H9 (cell line): ENCODE results near the gene TTC31. TPM values are rescaled to one million over a fixed set of nuclear protein-coding genes. Genes with fewer than 3 reads are reported as not detected.

Source experiments
- DNase-seq: peaks from one replicate; pipeline ENCODE4 v3.0.0-alpha.2; 2017
- H2AFZ ChIP-seq: one replicate; pipeline ENCODE4 v1.6.1; 2013; ENCODE audit warnings: mild to moderate bottlenecking, low read length, control low read depth, moderate library complexity
- H2AK5ac ChIP-seq: 2 replicates; pipeline ENCODE4 v1.6.1; 2013; ENCODE audit warnings: low read length, control low read depth, mixed read lengths; ENCODE audit not compliant: insufficient read length
- H2BK120ac ChIP-seq: one replicate; pipeline ENCODE4 v1.6.1; 2013; ENCODE audit warnings: low read depth, mild to moderate bottlenecking, low read length, control low read depth, inconsistent platforms; ENCODE audit not compliant: poor library complexity, severe bottlenecking
- H2BK12ac ChIP-seq: 2 replicates; pipeline ENCODE4 v1.6.1; 2013; ENCODE audit warnings: low read length, control low read depth, mixed read lengths, low read depth; ENCODE audit not compliant: insufficient read length
- H2BK15ac ChIP-seq: 2 replicates; pipeline ENCODE4 v1.6.1; 2013; ENCODE audit warnings: low read depth, low read length, control low read depth
- H2BK20ac ChIP-seq: one replicate; pipeline ENCODE4 v1.6.1; 2013; ENCODE audit warnings: low read depth, mild to moderate bottlenecking, low read length, control low read depth, inconsistent platforms; ENCODE audit not compliant: poor library complexity, severe bottlenecking
- H2BK5ac ChIP-seq: 2 replicates; pipeline ENCODE4 v1.6.1; 2013; ENCODE audit warnings: low read length, control low read depth, mixed read lengths; ENCODE audit not compliant: insufficient read length
- H3K14ac ChIP-seq: 2 replicates; pipeline ENCODE4 v1.6.1; 2013; ENCODE audit warnings: low read length, control low read depth; ENCODE audit not compliant: insufficient read depth
- H3K18ac ChIP-seq: 2 replicates; pipeline ENCODE4 v1.6.1; 2013; ENCODE audit warnings: low read depth, mild to moderate bottlenecking, mixed read lengths, low read length, control low read depth; ENCODE audit not compliant: insufficient read length
- H3K23ac ChIP-seq: 2 replicates; pipeline ENCODE4 v1.6.1; 2013; ENCODE audit warnings: low read length, control low read depth, mixed read lengths, low read depth; ENCODE audit not compliant: insufficient read length
- H3K23me2 ChIP-seq: 2 replicates; pipeline ENCODE4 v1.6.1; 2013; ENCODE audit warnings: low read depth, mild to moderate bottlenecking, mixed read lengths, low read length, control low read depth; ENCODE audit not compliant: insufficient read length, poor library complexity, severe bottlenecking
- H3K27ac ChIP-seq: 2 replicates; pipeline ENCODE4 v1.5.1; 2013; ENCODE audit warnings: low read length, control low read depth, mixed read lengths, low read depth; ENCODE audit not compliant: insufficient read length
- H3K27me3 ChIP-seq: 2 replicates; pipeline ENCODE4 v1.6.1; 2013; ENCODE audit warnings: low read length, control low read depth, inconsistent platforms; ENCODE audit not compliant: insufficient read depth
- H3K4ac ChIP-seq: 2 replicates; pipeline ENCODE4 v1.6.1; 2013; ENCODE audit warnings: low read depth, mild to moderate bottlenecking, control low read depth, inconsistent platforms, low read length, moderate library complexity
- H3K4me1 ChIP-seq: 2 replicates; pipeline ENCODE4 v1.6.1; 2013; ENCODE audit warnings: low read length, control low read depth, inconsistent platforms; ENCODE audit not compliant: insufficient read depth
- H3K4me2 ChIP-seq: 2 replicates; pipeline ENCODE4 v1.6.1; 2013; ENCODE audit warnings: low read length, control low read depth, mixed read lengths; ENCODE audit not compliant: insufficient read length, insufficient read depth
- H3K56ac ChIP-seq: 2 replicates; pipeline ENCODE4 v1.6.1; 2013; ENCODE audit warnings: low read depth, mild to moderate bottlenecking, mixed read lengths, low read length, control low read depth; ENCODE audit not compliant: insufficient read length
- H3K79me1 ChIP-seq: 2 replicates; pipeline ENCODE4 v1.6.1; 2013; ENCODE audit warnings: low read depth, mild to moderate bottlenecking, moderate library complexity, low read length, control low read depth, inconsistent platforms; ENCODE audit not compliant: insufficient read depth, poor library complexity, severe bottlenecking
- H3K79me2 ChIP-seq: 2 replicates; pipeline ENCODE4 v1.6.1; 2013; ENCODE audit warnings: low read length, control low read depth, inconsistent platforms; ENCODE audit not compliant: insufficient read depth
- H3K9ac ChIP-seq: 2 replicates; pipeline ENCODE4 v1.6.1; 2013; ENCODE audit warnings: low read length, control low read depth, mixed read lengths; ENCODE audit not compliant: insufficient read length; ENCODE audit errors: extremely low read depth
- H3K9me3 ChIP-seq: one replicate; pipeline ENCODE4 v1.6.1; 2013; ENCODE audit warnings: low read depth, low read length, inconsistent platforms; ENCODE audit not compliant: control insufficient read depth
- H3T11ph ChIP-seq: one replicate; pipeline ENCODE4 v1.6.1; 2013; ENCODE audit warnings: mild to moderate bottlenecking, low read length, control low read depth, inconsistent platforms
- H4K20me1 ChIP-seq: one replicate; pipeline ENCODE4 v1.6.1; 2013; ENCODE audit not compliant: control insufficient read depth, insufficient read length, insufficient read depth
- H4K5ac ChIP-seq: 2 replicates; pipeline ENCODE4 v1.6.1; 2013; ENCODE audit warnings: low read depth, mild to moderate bottlenecking, mixed read lengths, low read length, control low read depth; ENCODE audit not compliant: insufficient read length
- H4K8ac ChIP-seq: replicated peaks from 2 replicates; pipeline ENCODE4 v1.6.1; 2013; ENCODE audit warnings: low read length, control low read depth, mixed read lengths, low read depth; ENCODE audit not compliant: insufficient read length
- H4K91ac ChIP-seq: 2 replicates; pipeline ENCODE4 v1.6.1; 2013; ENCODE audit warnings: low read depth, mild to moderate bottlenecking, moderate library complexity, mixed read lengths, low read length, control low read depth; ENCODE audit not compliant: insufficient read length
- H3K27ac Mint-ChIP-seq, 3 experiments: 2 replicates in 2 of 3; 3 replicates in 1 of 3; pipeline ENCODE4 v1.8.0; 2020 to 2021; ENCODE audit warnings: mixed read lengths in 3 of 3, mild to moderate bottlenecking in 1 of 3, moderate library complexity in 1 of 3
- H3K27me3 Mint-ChIP-seq: 2 replicates; pipeline ENCODE4 v1.8.0; 2021; ENCODE audit warnings: low read depth, mild to moderate bottlenecking, moderate library complexity, mixed read lengths
- H3K36me3 Mint-ChIP-seq, 3 experiments: 2 replicates in 2 of 3; 3 replicates in 1 of 3; pipeline ENCODE4 v1.8.0; 2020 to 2021; ENCODE audit warnings: low read depth in 3 of 3, mixed read lengths in 3 of 3; ENCODE audit not compliant: insufficient read depth in 1 of 3
- H3K4me1 Mint-ChIP-seq, 2 experiments: 2 replicates each; pipeline ENCODE4 v1.8.0; 2020; ENCODE audit warnings: mixed read lengths in 2 of 2
- H3K4me3 Mint-ChIP-seq, 2 experiments: 2 replicates in 1 of 2; 3 replicates in 1 of 2; pipeline ENCODE4 v1.8.0; 2020 to 2021; ENCODE audit warnings: mild to moderate bottlenecking in 2 of 2, mixed read lengths in 2 of 2, moderate library complexity in 1 of 2
- H3K9me3 Mint-ChIP-seq, 2 experiments: 2 replicates in 1 of 2; 3 replicates in 1 of 2; pipeline ENCODE4 v1.8.0; 2020; ENCODE audit warnings: mild to moderate bottlenecking in 2 of 2, mixed read lengths in 2 of 2, moderate library complexity in 1 of 2
- CTCF ChIP-seq: fragments of 200-600 bp; sonication (generic); conservative IDR thresholded peaks from 3 replicates; pipeline ENCODE4 v1.8.0; 2021; ENCODE audit warnings: antibody characterized with exemption, mild to moderate bottlenecking
- WGBS: extraction: QIAGEN DNeasy Blood & Tissue Kit; methylation state at CpG from one replicate; pipeline ENCODE4 v1.1.7; 2013; ENCODE audit warnings: missing lambda C conversion rate, low lambda C conversion rate, mixed read lengths; ENCODE audit not compliant: insufficient read length; ENCODE audit errors: extremely low coverage; 5-methylcytosine and 5-hydroxymethylcytosine counted together
- total RNA-seq: library from RNA; stranded (reverse); gene quantifications from 2 replicates; pipeline ENCODE4 v1.2.1, GENCODE V29; 2021

Gene TTC31
- total RNA-seq, 1 experiment from 2014 or later, result 33.3 TPM

- no CpG with 5 or more reads among the region's 75 CpGs for WGBS
- H2BK15ac ChIP-seq, result no peak within 1 kb of the TSS
- H3K27ac Mint-ChIP-seq, result peak within 1 kb of the TSS; percentile 98 to 99 (median 99)
- no peaks in the 10 kb centered on the region for H3K9me3 ChIP-seq
- peak within 1 kb of the TSS; percentile 80 for H3K4me2 ChIP-seq
- DNase-seq, result peak; percentile 87
- H2BK20ac ChIP-seq, result no peak within 1 kb of the TSS
- peaks cover 30 to 33% of the 10 kb centered on the region in 2 experiments for H3K4me1 Mint-ChIP-seq
- H4K5ac ChIP-seq, result no peak within 1 kb of the TSS
- peaks cover 7% of the 10 kb centered on the region for H3K79me1 ChIP-seq
- H3K27me3 Mint-ChIP-seq, result peaks cover 20% of the 10 kb centered on the region
- H2BK120ac ChIP-seq, result no peak within 1 kb of the TSS
- H2AFZ ChIP-seq, result peak within 1 kb of the TSS; percentile 48
- H4K8ac ChIP-seq, result no peak within 1 kb of the TSS
- H3K56ac ChIP-seq, result no peak within 1 kb of the TSS
- no peak within 1 kb of the TSS for H4K91ac ChIP-seq
- no peak within 1 kb of the TSS for H2BK12ac ChIP-seq
- H3K36me3 Mint-ChIP-seq, result peaks cover 4 to 18% (median 15%) of the 10 kb centered on the region in 3 experiments
- no peaks in the 10 kb centered on the region for H3K27me3 ChIP-seq
- H3K4me3 Mint-ChIP-seq, result peak within 1 kb of the TSS; percentile 95 to 99
- H3K4me1 ChIP-seq, result peaks cover 3% of the 10 kb centered on the region; the same call in 1 of the 2 replicates
- H2BK5ac ChIP-seq, result no peak within 1 kb of the TSS
- H3K4ac ChIP-seq, result no peak within 1 kb of the TSS
- peak within 1 kb of the TSS; percentile 78 for H3K18ac ChIP-seq
- peaks cover 18% of the 10 kb centered on the region; the same call in 1 of the 2 replicates for H3K79me2 ChIP-seq
- peak within 1 kb of the TSS; percentile 85 for H3K14ac ChIP-seq
- peak within 1 kb of the TSS; percentile 63 for H3K9ac ChIP-seq
- no peak within 1 kb of the TSS for H3T11ph ChIP-seq
- H4K20me1 ChIP-seq, result no peaks in the 10 kb centered on the region
- H3K27ac ChIP-seq, result peak within 1 kb of the TSS; percentile 48
- TF ChIP-seq CTCF, result peak; percentile 20; the same call in 1 of the 3 replicates
- H3K23me2 ChIP-seq, result peaks cover 11% of the 10 kb centered on the region
- H3K23ac ChIP-seq, result no peak within 1 kb of the TSS
- H3K9me3 Mint-ChIP-seq, result no peaks in the 10 kb centered on the region; a peak in 1 of 5 replicates
- H2AK5ac ChIP-seq, result no peak within 1 kb of the TSS
These were observed 41.0 kb upstream of the TTC31 start, which contains the start of gene RTKN for GRCh38 chr2:74441690-74442482. Gene RTKN, minus strand, starts transcription at chr2:74441937. Its CDS starts 121 bp downstream, at chr2:74441816.
